HCT116 (cell line): ENCODE measurements around the gene AFF1.

Experiments
- CEBPB ChIP-seq: IDR thresholded peaks from 2 replicates; pipeline ENCODE4 v1.6.1; 2012; ENCODE audit warnings: low read depth
- EGR1 ChIP-seq: IDR thresholded peaks from 2 replicates; pipeline ENCODE4 v1.6.1; 2012; ENCODE audit warnings: low read depth
- EZH2 ChIP-seq: fragments of 200-600 bp; sonication (generic); IDR thresholded peaks from 2 replicates; pipeline ENCODE4 v1.6.1; 2017; ENCODE audit warnings: antibody characterized with exemption, mixed run types
- EZH2phosphoT487 ChIP-seq: fragments of 200-600 bp; IDR thresholded peaks from 2 replicates; pipeline ENCODE4 v1.6.1; 2018; ENCODE audit warnings: antibody characterized with exemption, borderline replicate concordance
- POLR2A ChIP-seq: IDR thresholded peaks from 2 replicates; pipeline ENCODE4 v1.7.0; 2011; ENCODE audit warnings: borderline replicate concordance; ENCODE audit not compliant: insufficient read depth, insufficient read length; ENCODE audit errors: extremely low read depth
- POLR2AphosphoS5 ChIP-seq: IDR thresholded peaks from 2 replicates; pipeline ENCODE4 v1.6.1; 2011; ENCODE audit warnings: mild to moderate bottlenecking, low read depth, low read length, moderate library complexity
- RAD21 ChIP-seq: IDR thresholded peaks from 2 replicates; pipeline ENCODE4 v1.6.1; 2012; ENCODE audit warnings: low read depth, mild to moderate bottlenecking
- SIN3A ChIP-seq: IDR thresholded peaks from 2 replicates; pipeline ENCODE4 v1.6.1; 2012; ENCODE audit warnings: low read depth
- SP1 ChIP-seq: IDR thresholded peaks from 2 replicates; pipeline ENCODE4 v1.6.1; 2012; ENCODE audit warnings: low read depth
- YY1 ChIP-seq: IDR thresholded peaks from 2 replicates; pipeline ENCODE4 v1.6.1; 2011; ENCODE audit warnings: low read length, low read depth, moderate library complexity, mild to moderate bottlenecking; ENCODE audit not compliant: insufficient replicate concordance; ENCODE audit errors: extremely low read depth
- ZFX ChIP-seq: fragments of 450-650 bp; IDR thresholded peaks from 2 replicates; pipeline ENCODE4 v1.6.1; 2017
- ZNF274 ChIP-seq: fragments of 200-500 bp; sonication (Bioruptor generic); IDR thresholded peaks from 2 replicates; pipeline ENCODE4 v1.6.1; 2014; ENCODE audit warnings: mild to moderate bottlenecking, low read depth, low read length, inconsistent platforms
- TF ChIP-seq, protein P1 (sequence below), 3 experiments: fragments of 200-600 bp in 1 of 3; sonication (generic) in 1 of 3; IDR thresholded peaks in 2 of 3; conservative IDR thresholded peaks in 1 of 3; 2 replicates each; pipeline ENCODE4 v1.5.1; 2012 to 2017; ENCODE audit warnings: low read depth in 2 of 3, low read length in 2 of 3, antibody characterized with exemption in 1 of 3, borderline replicate concordance in 1 of 3, control low read depth in 1 of 3, mild to moderate bottlenecking in 1 of 3, mixed read lengths in 1 of 3, mixed run types in 1 of 3, moderate library complexity in 1 of 3; ENCODE audit not compliant: insufficient read depth in 1 of 3
- TF ChIP-seq, protein P2 (sequence below): IDR thresholded peaks from 2 replicates; pipeline ENCODE4 v1.6.1; 2011; ENCODE audit warnings: mild to moderate bottlenecking, low read length, moderate library complexity; ENCODE audit not compliant: insufficient replicate concordance; ENCODE audit errors: extremely low read depth

DNA sequence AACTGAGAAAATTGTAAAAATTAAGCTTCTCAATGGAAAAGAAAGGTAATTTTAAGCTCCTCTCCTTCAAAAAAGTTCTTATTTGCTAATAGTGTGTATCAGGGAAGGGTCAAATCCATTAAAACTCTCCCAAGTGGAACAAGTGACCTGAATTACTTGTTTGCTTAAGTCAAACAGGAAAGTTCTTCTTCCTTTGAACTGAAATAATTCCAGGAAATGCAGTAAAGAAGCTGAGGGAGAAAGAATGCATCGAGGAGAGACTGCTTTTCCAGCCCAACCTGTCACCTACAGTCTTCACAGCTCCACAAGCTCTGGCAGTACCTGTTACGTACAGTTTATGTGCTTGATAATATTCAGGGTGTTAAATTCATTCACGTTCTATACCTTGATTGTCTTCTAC, 154.6 kb downstream of the AFF1 start:
- no peak for TF ChIP-seq POLR2A
- no peak for TF ChIP-seq SP1
- TF ChIP-seq, protein P1, sequence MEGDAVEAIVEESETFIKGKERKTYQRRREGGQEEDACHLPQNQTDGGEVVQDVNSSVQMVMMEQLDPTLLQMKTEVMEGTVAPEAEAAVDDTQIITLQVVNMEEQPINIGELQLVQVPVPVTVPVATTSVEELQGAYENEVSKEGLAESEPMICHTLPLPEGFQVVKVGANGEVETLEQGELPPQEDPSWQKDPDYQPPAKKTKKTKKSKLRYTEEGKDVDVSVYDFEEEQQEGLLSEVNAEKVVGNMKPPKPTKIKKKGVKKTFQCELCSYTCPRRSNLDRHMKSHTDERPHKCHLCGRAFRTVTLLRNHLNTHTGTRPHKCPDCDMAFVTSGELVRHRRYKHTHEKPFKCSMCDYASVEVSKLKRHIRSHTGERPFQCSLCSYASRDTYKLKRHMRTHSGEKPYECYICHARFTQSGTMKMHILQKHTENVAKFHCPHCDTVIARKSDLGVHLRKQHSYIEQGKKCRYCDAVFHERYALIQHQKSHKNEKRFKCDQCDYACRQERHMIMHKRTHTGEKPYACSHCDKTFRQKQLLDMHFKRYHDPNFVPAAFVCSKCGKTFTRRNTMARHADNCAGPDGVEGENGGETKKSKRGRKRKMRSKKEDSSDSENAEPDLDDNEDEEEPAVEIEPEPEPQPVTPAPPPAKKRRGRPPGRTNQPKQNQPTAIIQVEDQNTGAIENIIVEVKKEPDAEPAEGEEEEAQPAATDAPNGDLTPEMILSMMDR (IDR thresholded peaks at IDR 0.05 in 2 of 3, conservative IDR thresholded peaks at IDR 0.05 in 1 of 3; ENCODE audit: borderline replicate concordance in 1 of 3, insufficient read depth in 1 of 3, low read depth in 2 of 3, low read length in 2 of 3) = no peak
- TF ChIP-seq EGR1 = no peak
- no peak for TF ChIP-seq YY1
- TF ChIP-seq EZH2 = no peak
- no peak for TF ChIP-seq CEBPB
- no peak for TF ChIP-seq RAD21
- no peak for TF ChIP-seq EZH2phosphoT487
- TF ChIP-seq, protein P2, sequence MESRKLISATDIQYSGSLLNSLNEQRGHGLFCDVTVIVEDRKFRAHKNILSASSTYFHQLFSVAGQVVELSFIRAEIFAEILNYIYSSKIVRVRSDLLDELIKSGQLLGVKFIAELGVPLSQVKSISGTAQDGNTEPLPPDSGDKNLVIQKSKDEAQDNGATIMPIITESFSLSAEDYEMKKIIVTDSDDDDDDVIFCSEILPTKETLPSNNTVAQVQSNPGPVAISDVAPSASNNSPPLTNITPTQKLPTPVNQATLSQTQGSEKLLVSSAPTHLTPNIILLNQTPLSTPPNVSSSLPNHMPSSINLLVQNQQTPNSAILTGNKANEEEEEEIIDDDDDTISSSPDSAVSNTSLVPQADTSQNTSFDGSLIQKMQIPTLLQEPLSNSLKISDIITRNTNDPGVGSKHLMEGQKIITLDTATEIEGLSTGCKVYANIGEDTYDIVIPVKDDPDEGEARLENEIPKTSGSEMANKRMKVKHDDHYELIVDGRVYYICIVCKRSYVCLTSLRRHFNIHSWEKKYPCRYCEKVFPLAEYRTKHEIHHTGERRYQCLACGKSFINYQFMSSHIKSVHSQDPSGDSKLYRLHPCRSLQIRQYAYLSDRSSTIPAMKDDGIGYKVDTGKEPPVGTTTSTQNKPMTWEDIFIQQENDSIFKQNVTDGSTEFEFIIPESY = no peak
- no peak for TF ChIP-seq POLR2AphosphoS5
- TF ChIP-seq ZFX = no peak
- TF ChIP-seq SIN3A = no peak
- TF ChIP-seq ZNF274 = no peak
